ENCODE data around the gene CIDEC.
A peak's percentile ranks its signal among the peaks of the same experiment; 100 is the strongest.
"Not testable (repeated sequence)": the region's sequence is repeated elsewhere in the genome, so short reads cannot be mapped to it uniquely, and the experiment has no call there.

CIDEC gene

DNA sequence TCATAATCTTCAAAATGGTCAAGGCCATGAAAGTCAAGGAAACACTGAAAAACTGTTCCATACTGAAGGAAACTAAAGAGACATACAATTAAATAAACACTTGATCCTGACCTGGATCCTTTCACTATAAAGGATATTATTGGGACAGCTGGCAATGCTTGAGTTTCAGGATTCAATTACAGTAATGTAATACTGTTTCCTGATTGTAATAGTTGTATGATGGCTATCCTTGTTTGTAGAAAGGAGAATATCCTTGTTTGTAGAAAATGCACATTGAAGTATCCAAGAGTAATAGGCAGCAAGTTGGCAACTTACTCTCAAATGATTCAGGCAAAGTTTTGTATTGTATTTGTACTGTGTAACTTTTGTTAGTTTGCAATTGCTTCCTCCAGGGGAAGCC is 4.6 kb downstream of the CIDEC start:
- DNase-seq (ENCODE audit: low spot score) = no peak

DNA sequence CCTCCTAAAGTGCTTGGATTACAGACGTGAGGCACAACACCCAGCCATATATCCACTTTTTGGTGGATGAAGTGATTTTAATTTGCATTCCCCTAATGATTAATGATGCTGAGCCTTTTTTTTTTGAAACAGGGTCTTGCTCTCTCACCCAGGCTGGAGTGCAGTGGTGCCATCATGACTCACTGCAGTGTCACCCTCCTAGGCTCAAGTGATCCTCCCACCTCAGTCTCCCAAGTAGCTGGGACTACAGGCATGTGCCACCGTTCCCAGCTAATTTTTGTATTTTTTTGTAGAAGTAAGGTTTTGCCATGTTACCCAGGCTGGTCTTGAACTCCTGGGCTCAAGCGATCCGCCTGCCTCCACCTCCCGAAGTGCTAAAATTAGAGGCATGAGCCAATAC is 8.0 kb downstream of the CIDEC start:
- DNase-seq (ENCODE audit: low spot score) = not testable (repeated sequence)

- peak; percentile 14 for DNase-seq (ENCODE audit: low spot score)
These were observed 9.1 kb downstream of the CIDEC start for GRCh38 chr3:9870978-9871377.

GRCh38 chr3:9869955-9870354 is 10.1 kb downstream of the CIDEC start:
- DNase-seq (ENCODE audit: low spot score) = no peak

DNA sequence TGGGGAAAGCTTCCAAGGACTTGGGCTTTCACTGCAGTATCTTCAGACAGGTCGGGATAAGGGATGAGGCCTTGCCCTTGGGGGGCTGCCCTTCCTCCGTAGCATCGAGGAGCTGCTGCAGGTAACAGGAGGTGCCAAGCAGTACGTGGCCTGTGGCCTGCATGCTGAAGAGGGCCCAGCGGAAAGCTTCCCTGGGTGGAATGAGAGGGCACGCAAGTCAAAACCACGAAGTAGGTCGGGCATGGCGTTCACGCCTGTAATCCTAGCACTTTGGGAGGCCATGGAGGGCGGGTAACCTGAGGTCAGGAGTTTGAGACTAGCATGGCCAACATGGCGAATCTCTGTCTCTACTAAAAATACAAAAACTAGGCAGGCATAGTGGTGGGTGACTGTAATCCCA is 12.9 kb downstream of the CIDEC start:
- no peak for DNase-seq (ENCODE audit: low spot score)

- DNase-seq (ENCODE audit: low spot score) = no peak
These were observed 13.4 kb downstream of the CIDEC start for GRCh38 chr3:9866639-9867038.

DNA sequence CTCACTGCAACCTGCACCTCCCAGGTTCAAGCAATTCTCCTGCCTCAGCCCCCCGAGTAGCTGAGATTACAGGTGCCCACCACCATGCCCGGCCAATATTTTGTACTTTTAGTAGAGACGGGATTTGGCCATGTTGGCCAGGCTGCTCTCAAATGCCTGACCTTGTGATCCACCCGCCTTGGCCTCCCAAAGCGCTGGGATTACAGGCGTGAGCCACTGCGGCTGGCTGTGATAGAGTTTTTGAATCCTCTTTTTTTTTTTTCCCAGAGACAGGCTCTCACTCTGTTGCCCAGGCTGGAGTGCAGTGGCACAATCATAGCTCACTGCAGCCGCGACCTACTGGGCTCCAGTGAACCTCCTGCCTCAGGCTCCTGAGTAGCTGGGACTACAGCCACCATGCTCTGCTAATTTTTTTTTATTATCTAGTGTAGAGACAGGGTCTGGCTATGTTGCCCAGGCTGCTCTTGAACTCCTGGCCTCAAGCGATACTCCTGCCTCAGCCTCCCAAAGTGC is 14.9 kb downstream of the CIDEC start:
- DNase-seq (ENCODE audit: low spot score) = not testable (repeated sequence)

DNA sequence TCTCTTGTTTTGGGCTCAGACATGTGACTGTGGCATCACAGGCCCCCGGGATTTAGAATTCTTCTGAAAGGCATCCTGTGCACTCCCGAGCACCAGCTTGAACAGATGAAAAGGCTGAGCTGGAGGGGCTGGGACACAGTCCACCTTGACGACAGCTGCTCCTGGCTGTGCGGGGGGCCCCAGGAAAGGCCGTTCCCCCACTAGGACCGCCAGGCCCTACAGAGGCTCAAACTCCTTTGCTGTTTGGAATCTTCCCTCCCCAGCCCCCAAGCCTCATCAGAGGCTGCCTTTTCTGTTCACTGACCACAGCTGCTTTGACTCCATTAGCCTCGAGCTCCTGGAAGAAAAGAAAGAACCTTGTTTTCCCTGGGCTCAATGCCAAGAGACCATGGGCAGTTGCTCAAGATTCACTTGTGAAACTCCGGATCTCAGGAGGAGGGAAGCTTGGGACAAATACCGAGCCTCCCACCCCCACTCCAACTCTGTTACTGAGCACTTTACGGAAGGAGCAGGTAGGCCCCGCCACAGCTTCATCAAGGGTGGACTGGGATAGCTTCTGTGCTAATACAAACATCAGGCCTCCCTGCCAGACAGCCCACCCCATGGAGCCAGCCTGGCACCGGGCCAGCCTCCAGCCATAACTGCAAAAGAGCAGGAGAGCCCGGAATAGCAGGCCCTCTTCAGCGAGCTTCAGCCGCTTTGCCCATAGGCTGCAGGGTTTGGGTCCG is 15.7 kb downstream of the CIDEC start:
- DNase-seq (ENCODE audit: low spot score) = no peak

- DNase-seq (ENCODE audit: low spot score) = no peak
These were observed 16.8 kb downstream of the CIDEC start for GRCh38 chr3:9863058-9863772.

- peak; percentile 15 for DNase-seq (ENCODE audit: low spot score)
These were observed 17.5 kb downstream of the CIDEC start for GRCh38 chr3:9862391-9863057.

- no peak for DNase-seq (ENCODE audit: low spot score)
These were observed 18.4 kb downstream of the CIDEC start for GRCh38 chr3:9861626-9862130.

DNA sequence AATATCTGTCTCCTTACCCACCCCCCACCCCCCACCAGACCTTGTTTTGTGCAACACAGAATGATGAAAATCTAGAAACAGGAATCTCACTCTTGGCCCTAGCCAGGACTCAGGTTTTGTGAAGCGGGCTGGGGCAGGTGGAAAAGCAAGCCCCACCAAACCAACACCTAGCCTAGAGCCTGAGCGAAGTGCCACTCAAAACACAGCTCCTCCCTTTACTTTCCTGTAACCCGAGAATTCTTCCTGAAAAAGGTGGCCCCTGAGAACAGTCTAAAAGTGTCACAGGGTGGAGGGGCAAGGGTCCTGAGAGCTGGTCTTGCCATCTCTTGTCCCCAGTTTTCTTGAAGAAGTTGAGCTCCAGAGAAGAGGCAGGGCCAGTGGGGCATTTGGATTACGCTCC is 18.9 kb downstream of the CIDEC start:
- DNase-seq (ENCODE audit: low spot score) = no peak

GRCh38 chr3:9859530-9860025 is 20.5 kb downstream of the CIDEC start:
- no peak for DNase-seq (ENCODE audit: low spot score)

DNA sequence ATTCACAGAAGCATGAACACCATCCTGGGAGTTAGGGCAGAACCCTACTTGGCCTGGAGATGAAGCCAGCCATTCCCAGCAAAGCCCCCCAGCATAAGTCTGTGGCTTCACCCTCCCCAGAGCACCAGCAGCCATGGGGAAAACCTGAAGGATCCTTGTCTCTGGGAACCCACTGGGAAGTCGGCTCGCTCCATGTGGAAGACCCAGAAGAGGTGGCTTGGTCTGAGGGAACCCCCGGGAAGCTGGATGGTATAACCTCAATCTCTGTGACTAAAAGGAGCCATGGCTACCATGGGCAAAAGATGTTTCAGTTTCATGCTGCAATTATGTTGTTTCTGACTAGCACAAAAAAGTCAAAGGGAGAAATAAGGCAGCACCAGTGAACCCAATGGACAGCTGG is 24.5 kb downstream of the CIDEC start:
- DNase-seq (ENCODE audit: low spot score) = no peak

DNA sequence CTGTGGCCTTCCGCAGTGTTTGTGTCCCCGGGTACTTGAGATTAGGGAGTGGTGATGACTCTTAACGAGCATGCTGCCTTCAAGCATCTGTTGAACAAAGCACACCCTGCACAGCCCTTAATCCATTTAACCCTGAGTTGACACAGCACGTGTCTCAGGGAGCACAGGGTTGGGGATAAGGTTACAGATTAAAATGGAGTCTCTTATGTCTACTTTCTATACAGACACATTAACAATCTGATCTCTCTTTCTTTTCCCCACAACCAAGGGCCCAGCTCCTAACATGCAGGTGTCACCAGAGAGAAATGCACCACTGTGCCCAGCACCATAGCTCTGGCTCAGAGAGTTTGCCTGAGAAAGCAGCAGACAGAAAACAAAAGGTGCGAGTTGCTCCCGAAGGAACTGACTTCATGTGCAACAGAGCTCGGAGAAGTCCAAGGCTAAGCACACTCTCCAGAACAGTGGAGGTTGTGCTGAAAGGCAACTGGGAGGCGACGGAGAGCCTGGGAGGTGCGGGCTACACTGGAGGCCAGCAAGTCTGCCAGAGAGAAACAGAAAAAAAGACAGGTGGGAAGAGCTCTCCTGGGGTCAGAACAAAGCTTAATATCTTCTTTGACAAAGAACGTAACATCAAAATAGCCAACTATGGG is 25.6 kb downstream of the CIDEC start:
- not testable (repeated sequence) for DNase-seq (ENCODE audit: low spot score)

- DNase-seq (ENCODE audit: low spot score) = no peak
These were observed 27.5 kb downstream of the CIDEC start for GRCh38 chr3:9852528-9852927.

- not testable (repeated sequence) for DNase-seq (ENCODE audit: low spot score)
These were observed 28.1 kb downstream of the CIDEC start for GRCh38 chr3:9851926-9852325.

DNA sequence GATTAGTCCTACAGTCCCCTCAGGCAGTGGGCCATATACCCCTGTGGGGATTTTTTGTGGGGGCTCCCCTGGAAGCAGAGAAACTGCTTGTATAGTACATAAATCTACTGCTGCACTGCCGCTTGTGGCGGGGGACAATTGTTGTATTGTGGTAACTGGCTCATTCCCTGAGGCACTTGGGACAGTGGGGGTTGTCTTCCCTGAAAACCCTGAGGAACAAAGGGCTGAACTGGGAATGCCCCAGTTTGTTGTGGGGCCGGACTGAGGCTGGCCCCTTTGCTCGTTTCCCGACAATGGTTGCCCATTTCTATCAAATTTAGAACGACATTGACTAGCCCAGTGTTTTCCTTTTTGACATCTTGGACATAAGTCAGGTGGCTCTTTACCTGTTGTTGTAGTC is 28.7 kb downstream of the CIDEC start:
- DNase-seq (ENCODE audit: low spot score) = not testable (repeated sequence)

DNA sequence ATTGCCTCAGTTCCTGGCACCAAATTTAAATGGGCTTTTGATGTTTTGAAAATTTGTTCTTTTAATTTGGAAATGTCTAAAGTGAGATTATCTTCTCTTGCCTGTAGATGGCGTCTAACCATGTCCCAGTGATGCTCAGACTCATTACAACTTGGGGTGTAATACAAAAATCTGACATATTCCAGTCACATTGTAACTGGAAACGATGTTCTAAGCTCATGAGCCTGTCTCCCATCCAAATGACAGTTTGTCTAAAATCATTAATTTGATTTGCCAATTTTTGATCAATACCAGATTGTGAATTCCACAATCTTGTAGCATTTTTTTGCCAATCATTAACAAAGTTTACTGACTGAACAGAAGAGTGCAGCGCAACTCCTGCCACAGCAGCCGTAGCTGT is 31.2 kb downstream of the CIDEC start:
- peak; percentile 37 for DNase-seq (ENCODE audit: low spot score)

DNA sequence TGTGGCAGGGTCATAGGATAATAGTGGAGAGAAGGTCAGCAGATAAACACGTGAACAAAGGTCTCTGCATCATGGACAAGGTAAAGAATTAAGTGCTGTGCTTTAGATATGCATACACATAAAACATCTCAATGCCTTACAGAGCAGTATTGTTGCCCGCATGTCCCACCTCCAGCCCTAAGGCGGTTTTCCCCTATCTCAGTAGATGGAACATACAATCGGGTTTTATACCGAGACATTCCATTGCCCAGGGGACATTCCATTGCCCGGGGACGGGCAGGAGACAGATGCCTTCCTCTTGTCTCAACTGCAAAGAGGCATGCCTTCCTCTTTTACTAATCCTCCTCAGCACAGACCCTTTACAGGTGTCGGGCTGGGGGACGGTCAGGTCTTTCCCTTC is 32.2 kb downstream of the CIDEC start:
- DNase-seq (ENCODE audit: low spot score) = not testable (repeated sequence)

DNA sequence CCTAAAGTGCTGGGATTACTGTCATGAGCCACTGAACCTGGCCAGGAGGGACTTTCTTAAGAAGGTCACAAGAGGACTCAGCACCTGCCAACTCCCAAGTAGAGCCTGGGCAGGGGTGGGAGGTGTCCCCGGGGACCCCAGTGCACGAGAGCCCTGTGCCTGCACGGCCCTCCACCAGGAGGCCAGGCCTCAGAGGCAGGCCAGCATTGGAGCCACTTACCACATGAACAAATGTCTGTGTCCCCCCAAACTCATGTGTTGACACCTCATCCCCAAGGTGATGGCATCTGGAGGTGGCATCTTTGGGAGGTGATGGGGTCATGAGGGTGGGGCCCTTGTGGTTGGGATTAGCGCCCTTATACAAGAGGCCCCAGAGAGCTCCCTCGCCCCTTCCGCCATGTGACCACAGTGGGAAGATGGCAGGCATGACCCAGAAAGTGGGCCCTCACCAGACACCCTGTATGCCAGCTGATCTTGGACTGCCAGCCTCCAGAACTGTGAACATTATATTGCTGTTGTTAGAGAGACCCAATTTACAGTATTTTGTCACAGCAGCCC is 33.0 kb downstream of the CIDEC start:
- no peak for DNase-seq (ENCODE audit: low spot score)

DNA sequence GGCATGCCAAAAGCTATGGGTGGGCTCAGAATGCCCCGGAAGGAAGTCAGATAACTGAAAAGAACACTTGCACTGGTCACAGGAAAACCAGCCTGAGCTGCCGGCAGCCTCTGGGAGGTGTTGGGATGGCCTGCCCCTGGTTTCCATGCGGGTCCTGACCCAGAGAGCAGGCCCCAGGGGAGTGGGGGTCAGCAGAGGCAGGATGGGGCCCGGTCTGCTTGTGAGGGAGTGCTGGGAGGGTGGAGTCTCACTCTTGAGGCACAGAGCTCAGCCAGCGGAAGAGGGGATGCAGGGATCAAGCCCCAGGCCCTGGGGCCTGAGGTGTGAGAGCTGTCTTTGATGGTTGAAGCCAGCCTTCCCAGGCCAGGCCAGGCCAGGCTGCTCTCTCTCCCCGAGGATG is 33.8 kb downstream of the CIDEC start:
- no peak for DNase-seq (ENCODE audit: low spot score)

Data from hematopoietic multipotent progenitor cell treated with erythropoietin and hydrocortisone succinate and interleukin-3 and kit ligand, for 15 days (in vitro differentiated cells).